ENCODE measurements around the gene SNTG2.

The SNTG2 gene

DNA sequence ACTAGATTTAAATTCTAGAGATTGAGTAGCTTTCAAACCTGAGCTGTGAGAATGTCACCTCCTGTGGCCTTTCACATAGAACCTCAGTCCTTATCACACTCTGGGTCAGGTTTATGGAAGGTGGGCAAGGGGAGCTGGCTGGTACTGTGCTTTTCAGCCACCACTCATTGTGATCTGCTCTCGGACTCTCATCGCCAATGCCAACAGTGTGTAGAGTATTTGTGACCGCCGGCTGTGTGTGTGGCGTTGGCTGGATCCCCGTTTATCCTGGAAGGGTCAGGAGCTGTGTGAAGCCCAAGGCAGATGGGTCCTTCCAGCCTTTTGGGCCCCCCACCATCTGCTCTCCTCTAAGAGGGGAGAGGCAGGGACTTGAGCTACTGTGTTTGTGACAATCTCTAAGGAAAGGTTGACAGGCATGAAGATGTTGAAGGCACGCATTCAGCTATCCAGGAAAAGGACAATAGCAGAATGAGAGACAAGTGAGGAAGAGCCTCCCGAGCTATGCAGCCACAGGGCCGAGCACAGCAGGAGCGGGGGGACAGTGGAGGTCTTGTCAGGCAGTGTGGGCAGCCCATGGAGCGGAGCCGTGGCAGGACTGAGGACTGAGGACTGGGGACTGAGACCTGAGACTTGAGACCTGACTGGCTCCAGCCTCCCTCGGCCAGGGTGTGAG is 355.5 kb downstream of the SNTG2 start:
- TF ChIP-seq ZFX (IDR thresholded peaks at IDR 0.05; ENCODE audit: borderline replicate concordance), result no peak
- no peak for TF ChIP-seq CTCF (IDR thresholded peaks at IDR 0.05)
- no peak overlapping the region for H3K27ac ChIP-seq

DNA sequence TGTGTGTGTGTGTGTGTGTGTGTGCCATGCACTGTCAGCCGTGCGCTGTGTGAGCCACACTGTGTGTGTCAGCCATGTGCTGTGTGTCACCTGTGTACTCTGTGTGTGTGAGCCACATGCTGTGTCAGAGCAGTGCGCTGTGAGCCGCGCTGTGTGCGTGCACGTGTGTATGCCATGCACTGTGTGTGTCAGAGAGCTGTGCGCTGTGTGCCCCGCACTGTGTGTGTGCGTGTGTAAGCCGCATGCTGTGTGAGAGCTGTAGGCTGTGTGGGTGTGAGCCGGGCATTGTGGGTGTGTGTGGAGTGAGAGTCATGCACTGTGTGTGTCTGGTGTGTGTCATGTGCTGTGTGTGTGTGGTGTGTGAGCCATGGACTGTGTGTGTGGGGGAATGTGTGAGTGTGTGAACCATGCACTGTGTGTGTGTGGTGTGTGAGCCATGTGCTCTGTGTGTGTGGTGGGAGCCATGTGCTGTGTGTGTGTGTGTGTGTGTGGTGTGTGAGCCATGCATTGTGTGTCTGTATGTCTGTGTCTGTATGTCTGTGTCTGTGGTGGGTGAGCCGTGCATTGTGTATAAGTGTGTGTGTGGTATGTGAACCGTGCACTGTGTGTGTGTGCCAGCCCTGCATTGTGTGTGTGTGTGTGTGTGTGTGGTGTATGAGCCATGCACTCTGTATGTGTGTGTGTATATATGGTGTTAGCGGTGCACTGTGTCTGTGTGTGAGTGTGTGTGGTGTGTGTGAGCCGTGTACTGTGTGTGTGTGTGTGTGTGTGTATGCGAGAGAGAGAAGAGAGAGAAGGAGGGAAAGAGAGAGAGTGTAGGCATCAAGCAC is 356.3 kb downstream of the SNTG2 start:
- no peak for TF ChIP-seq ZFX (IDR thresholded peaks at IDR 0.05; ENCODE audit: borderline replicate concordance)
- TF ChIP-seq CTCF (IDR thresholded peaks at IDR 0.05), result no peak
- H3K27ac ChIP-seq, result no peak overlapping the region

GRCh38 chr2:1307670-1308069 is 357.0 kb downstream of the SNTG2 start:
- H3K27ac ChIP-seq, result no peak overlapping the region
- no peak for TF ChIP-seq ZFX (IDR thresholded peaks at IDR 0.05; ENCODE audit: borderline replicate concordance)
- no peak for TF ChIP-seq CTCF (IDR thresholded peaks at IDR 0.05)

GRCh38 chr2:1308678-1309077 is 358.0 kb downstream of the SNTG2 start:
- TF ChIP-seq ZFX (IDR thresholded peaks at IDR 0.05; ENCODE audit: borderline replicate concordance) (no peak), CTCF (IDR thresholded peaks at IDR 0.05) (no peak)
- H3K27ac ChIP-seq, result no peak overlapping the region

GRCh38 chr2:1309507-1309906 is 358.9 kb downstream of the SNTG2 start:
- no peak overlapping the region for H3K27ac ChIP-seq

DNA sequence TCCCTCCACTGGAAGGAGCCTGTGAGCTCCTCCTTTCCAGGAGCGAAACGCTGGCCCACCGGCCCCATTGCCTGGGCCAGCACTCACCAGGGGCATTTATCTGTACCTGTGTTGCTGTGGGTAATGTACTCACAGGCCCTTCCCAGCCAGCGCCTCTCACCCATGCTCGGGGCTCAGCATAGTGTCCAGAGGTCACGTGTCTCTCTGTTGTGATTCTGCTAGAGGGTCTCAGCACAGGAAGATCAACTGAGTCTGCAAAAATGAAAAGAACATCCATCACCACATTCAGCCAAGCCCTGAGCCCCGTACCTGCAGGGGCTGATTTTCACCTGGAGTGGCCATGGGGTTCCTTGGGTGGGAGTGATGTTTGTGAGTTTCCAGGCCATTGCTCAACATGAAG is 359.6 kb downstream of the SNTG2 start:
- TF ChIP-seq CTCF (IDR thresholded peaks at IDR 0.05) (no peak), ZFX (IDR thresholded peaks at IDR 0.05; ENCODE audit: borderline replicate concordance) (no peak)
- no peak overlapping the region for H3K27ac ChIP-seq

More at GRCh38 chr2:1309507-1309906, 358.9 kb downstream of the SNTG2 start:
- TF ChIP-seq ZFX (IDR thresholded peaks at IDR 0.05; ENCODE audit: borderline replicate concordance) (no peak), CTCF (IDR thresholded peaks at IDR 0.05) (no peak)

DNA sequence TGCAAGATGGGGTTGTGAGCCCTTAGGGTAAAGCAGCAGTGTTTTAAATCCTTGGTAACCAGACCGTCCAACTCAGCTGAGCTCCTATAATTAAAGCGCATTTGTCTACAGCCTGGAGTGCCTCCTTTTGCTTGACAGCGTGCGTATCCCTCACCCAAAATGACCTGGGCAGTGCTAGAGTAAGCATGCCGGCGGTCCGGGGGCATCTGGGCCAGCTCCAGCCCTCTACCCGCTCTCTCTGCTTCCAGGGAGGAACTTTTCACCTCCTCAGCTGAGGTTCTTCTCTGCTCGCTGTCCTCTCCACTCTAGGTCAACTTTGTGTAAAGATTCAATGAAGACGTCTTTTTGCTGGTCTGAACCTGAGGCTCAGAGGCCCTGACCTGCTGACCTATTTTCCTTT is 360.2 kb downstream of the SNTG2 start:
- TF ChIP-seq CTCF (IDR thresholded peaks at IDR 0.05) (no peak), ZFX (IDR thresholded peaks at IDR 0.05; ENCODE audit: borderline replicate concordance) (no peak)
- no peak overlapping the region for H3K27ac ChIP-seq

Measured in 22Rv1 (cell line).